Upper lobe of left lung (tissue), 6 donors: ENCODE measurements around the gene CATSPERD. TPM values are rescaled to one million over a fixed set of nuclear protein-coding genes. Genes with fewer than 3 reads are reported as not detected.

Source experiments
- ATAC-seq, 2 donors: fragments of 200-7000 bp; cut with Tn5 transposase; one replicate each; pipeline ENCODE4 v1.9.1; 2022; ENCODE audit warnings: mild to moderate bottlenecking in 2 of 2, moderate library complexity in 2 of 2; ENCODE audit not compliant: low FRiP score in 2 of 2
- DNase-seq, 2 donors: peaks; one replicate each; pipeline ENCODE4 v3.0.0-alpha.2; 2019 to 2020
- H3K27ac ChIP-seq, 4 donors: fragments of 200-600 bp; sonication (generic); one replicate each; pipeline ENCODE4 v1.5.1; 2016 to 2019
- H3K27me3 ChIP-seq, 4 donors: fragments of 200-600 bp; sonication (generic); one replicate each; pipeline ENCODE4 v1.5.1; 2017 to 2019
- H3K36me3 ChIP-seq, 4 donors: fragments of 200-600 bp; sonication (generic); one replicate each; pipeline ENCODE4 v1.5.1; 2016 to 2019
- H3K4me1 ChIP-seq, 4 donors: fragments of 200-600 bp; sonication (generic); one replicate each; pipeline ENCODE4 v1.5.1; 2018 to 2019
- H3K4me3 ChIP-seq, 4 donors: fragments of 200-600 bp; sonication (generic); one replicate each; pipeline ENCODE4 v1.5.1; 2017 to 2019; ENCODE audit warnings: mild to moderate bottlenecking in 2 of 4, moderate library complexity in 1 of 4
- H3K9me3 ChIP-seq, 4 donors: fragments of 200-600 bp; sonication (generic); one replicate each; pipeline ENCODE4 v1.5.1; 2018 to 2019
- CTCF ChIP-seq, 6 experiments: fragments of 450-650 bp in 4 of 6; fragments of 200-600 bp in 2 of 6; sonication (generic) in 2 of 6; IDR thresholded peaks; one replicate each; pipeline ENCODE4 v1.5.1; 2016 to 2019; ENCODE audit warnings: antibody characterized with exemption in 6 of 6
- EP300 ChIP-seq, 4 donors: sonication (generic); formaldehyde crosslinking; IDR thresholded peaks; one replicate each; pipeline ENCODE4 v1.5.1; 2017; ENCODE audit warnings: antibody characterized with exemption in 4 of 4, control low read depth in 2 of 4
- POLR2A ChIP-seq, 4 donors: fragments of 450-650 bp; IDR thresholded peaks; one replicate each; pipeline ENCODE4 v1.5.1; 2016 to 2017; ENCODE audit warnings: antibody characterized with exemption in 4 of 4, mild to moderate bottlenecking in 2 of 4
- POLR2AphosphoS5 ChIP-seq, 2 donors: sonication (generic); formaldehyde crosslinking; IDR thresholded peaks; one replicate each; pipeline ENCODE4 v1.5.1; 2017; ENCODE audit warnings: antibody characterized with exemption in 2 of 2
- WGBS, 2 donors: methylation state at CpG; one replicate each; pipeline ENCODE4 v1.1.5; 2017 to 2018; 5-methylcytosine and 5-hydroxymethylcytosine counted together
- total RNA-seq, 6 donors: library from RNA; depleted of rRNA in 4 of 6; stranded (reverse); fragments of >200 nt in 4 of 6; gene quantifications; one replicate each; pipeline versions ENCODE4 v1.1.0 to v1.2.1, GENCODE V29; 2016 to 2021
- donor health status: DM: no; HTN: no; CAD: no; lungs with moderate emphysema.
- donor health status: DM: no; HTN: yes; CAD: no; lungs with severe emphysema.

The CATSPERD gene
- total RNA-seq, 6 donors from 2014 or later: 1.1 to 5.9 (median 1.7) TPM; not detected in 3

GRCh38 chr19:5806133-5806489, 85.7 kb downstream of the CATSPERD start:
- no peak for ATAC-seq
- peaks cover 0 to 29% (median 11%) of the 10 kb centered on the region in 4 donors for H3K27me3 ChIP-seq
- H3K27ac ChIP-seq: peak overlapping the region in 1 of 4 donors; percentile 34

GRCh38 chr19:5806905-5807304, 86.5 kb downstream of the CATSPERD start:
- Histone ChIP-seq H3K9me3 (no peaks in the 10 kb centered on the region), H3K36me3 (no peaks in the 10 kb centered on the region), H3K4me1 (peaks cover 17 to 34% (median 19%) of the 10 kb centered on the region in 4 donors), H3K27me3 (peaks cover 0 to 24% (median 10%) of the 10 kb centered on the region in 4 donors), H3K4me3 (no peak overlapping the region), H3K27ac (no peak overlapping the region)
- no peak for DNase-seq
- WGBS, 2 donors: 89 to 99% methylated on average over 5 of the region's 5 CpGs
- no peak for ATAC-seq
- TF ChIP-seq CTCF (IDR thresholded peaks at IDR 0.05): no peak
- TF ChIP-seq POLR2A (IDR thresholded peaks at IDR 0.05): no peak
- TF ChIP-seq POLR2AphosphoS5 (IDR thresholded peaks at IDR 0.05): no peak
- no peak for TF ChIP-seq EP300 (IDR thresholded peaks at IDR 0.05)

More at GRCh38 chr19:5806133-5806489, 85.7 kb downstream of the CATSPERD start:
- no peak for TF ChIP-seq EP300 (IDR thresholded peaks at IDR 0.05)
- peak in 1 of 6 experiments; percentile 17 for TF ChIP-seq CTCF (IDR thresholded peaks at IDR 0.05)
- Histone ChIP-seq H3K4me1 (peaks cover 17 to 36% (median 19%) of the 10 kb centered on the region in 4 donors), H3K4me3 (peak overlapping the region in 1 of 4 donors; percentile 47), H3K36me3 (no peaks in the 10 kb centered on the region), H3K9me3 (no peaks in the 10 kb centered on the region)
- DNase-seq: no peak
- 37 to 46% methylated on average over 6 of the region's 6 CpGs for WGBS, 2 donors

GRCh38 chr19:5808120-5808816, 87.8 kb downstream of the CATSPERD start:
- no peak overlapping the region for H3K4me3 ChIP-seq
- 85 to 89% methylated on average over 17 to 20 of the region's 21 CpGs for WGBS, 2 donors
- H3K9me3 ChIP-seq: no peaks in the 10 kb centered on the region
- DNase-seq (no peak), ATAC-seq (no peak)
- peaks cover 13 to 25% (median 17%) of the 10 kb centered on the region in 4 donors for H3K4me1 ChIP-seq
- H3K36me3 ChIP-seq: no peaks in the 10 kb centered on the region
- no peak overlapping the region for H3K27ac ChIP-seq
- TF ChIP-seq CTCF (IDR thresholded peaks at IDR 0.05) (no peak), POLR2AphosphoS5 (IDR thresholded peaks at IDR 0.05) (no peak), EP300 (IDR thresholded peaks at IDR 0.05) (no peak), POLR2A (IDR thresholded peaks at IDR 0.05) (no peak)
- H3K27me3 ChIP-seq: peaks cover 0 to 17% (median 8%) of the 10 kb centered on the region in 4 donors

GRCh38 chr19:5809053-5809452, 88.6 kb downstream of the CATSPERD start:
- TF ChIP-seq EP300 (IDR thresholded peaks at IDR 0.05): no peak
- TF ChIP-seq POLR2A (IDR thresholded peaks at IDR 0.05): no peak
- TF ChIP-seq POLR2AphosphoS5 (IDR thresholded peaks at IDR 0.05): no peak
- no peak for TF ChIP-seq CTCF (IDR thresholded peaks at IDR 0.05)
- ATAC-seq: no peak
- DNase-seq: peak in 1 of 2 donors; percentile 90
- H3K27ac ChIP-seq: peak overlapping the region in 1 of 4 donors; percentile 30
- H3K36me3 ChIP-seq: no peaks in the 10 kb centered on the region
- 55 to 57% methylated on average over 9 of the region's 9 CpGs for WGBS, 2 donors
- no peaks in the 10 kb centered on the region for H3K9me3 ChIP-seq
- peaks cover 0 to 15% (median 6%) of the 10 kb centered on the region in 4 donors for H3K27me3 ChIP-seq
- peaks cover 5 to 17% (median 10%) of the 10 kb centered on the region in 4 donors for H3K4me1 ChIP-seq
- no peak overlapping the region for H3K4me3 ChIP-seq

- Histone ChIP-seq H3K9me3 (no peaks in the 10 kb centered on the region), H3K27ac (peak overlapping the region in 1 of 4 donors; percentile 30), H3K36me3 (no peaks in the 10 kb centered on the region), H3K4me3 (no peak overlapping the region), H3K4me1 (peaks cover 2 to 13% (median 7%) of the 10 kb centered on the region in 4 donors), H3K27me3 (peaks cover 0 to 11% (median 4%) of the 10 kb centered on the region in 4 donors)
- WGBS, 2 donors: 59 to 65% methylated on average over 10 of the region's 10 CpGs
- ATAC-seq: no peak
- TF ChIP-seq POLR2AphosphoS5 (IDR thresholded peaks at IDR 0.05) (no peak), EP300 (IDR thresholded peaks at IDR 0.05) (no peak), CTCF (IDR thresholded peaks at IDR 0.05) (no peak), POLR2A (IDR thresholded peaks at IDR 0.05) (no peak)
- DNase-seq: no peak
Measured at GRCh38 chr19:5809469-5809868, 89.0 kb downstream of the CATSPERD start.
